Esophagus muscularis mucosa (tissue), 3 donors: ENCODE measurements around the gene NPHP4.
A peak's percentile ranks its signal among the peaks of the same experiment; 100 is the strongest.

Source experiments
- CTCF ChIP-seq, 3 experiments: fragments of 200-600 bp in 2 of 3; fragments of 450-650 bp in 1 of 3; sonication (generic) in 2 of 3; IDR thresholded peaks; one replicate each; pipeline ENCODE4 v1.5.1; 2017 to 2019; ENCODE audit warnings: antibody characterized with exemption in 3 of 3, mild to moderate bottlenecking in 2 of 3, moderate library complexity in 1 of 3
- EP300 ChIP-seq: sonication (generic); formaldehyde crosslinking; IDR thresholded peaks from one replicate; pipeline ENCODE4 v1.6.1; 2017; ENCODE audit warnings: antibody characterized with exemption

GRCh38 chr1:6033986-6034749, 41.9 kb upstream of the NPHP4 start:
- TF ChIP-seq EP300 (no peak), CTCF (IDR thresholded peaks at IDR 0.05) (peak; percentile 35 to 75 (median 39))
